VCaP (cell line): ENCODE measurements around the gene IGDCC3.
A peak's percentile ranks its signal among the peaks of the same experiment; 100 is the strongest.

ENCODE experiments used
- H3K27ac ChIP-seq: fragments of 450-650 bp; 2 replicates; pipeline ENCODE4 v1.5.1; 2017
- CTCF ChIP-seq: fragments of 450-650 bp; conservative IDR thresholded peaks from 2 replicates; pipeline ENCODE4 v1.5.1; 2017; ENCODE audit warnings: mild to moderate bottlenecking, moderate library complexity

Gene IGDCC3

DNA sequence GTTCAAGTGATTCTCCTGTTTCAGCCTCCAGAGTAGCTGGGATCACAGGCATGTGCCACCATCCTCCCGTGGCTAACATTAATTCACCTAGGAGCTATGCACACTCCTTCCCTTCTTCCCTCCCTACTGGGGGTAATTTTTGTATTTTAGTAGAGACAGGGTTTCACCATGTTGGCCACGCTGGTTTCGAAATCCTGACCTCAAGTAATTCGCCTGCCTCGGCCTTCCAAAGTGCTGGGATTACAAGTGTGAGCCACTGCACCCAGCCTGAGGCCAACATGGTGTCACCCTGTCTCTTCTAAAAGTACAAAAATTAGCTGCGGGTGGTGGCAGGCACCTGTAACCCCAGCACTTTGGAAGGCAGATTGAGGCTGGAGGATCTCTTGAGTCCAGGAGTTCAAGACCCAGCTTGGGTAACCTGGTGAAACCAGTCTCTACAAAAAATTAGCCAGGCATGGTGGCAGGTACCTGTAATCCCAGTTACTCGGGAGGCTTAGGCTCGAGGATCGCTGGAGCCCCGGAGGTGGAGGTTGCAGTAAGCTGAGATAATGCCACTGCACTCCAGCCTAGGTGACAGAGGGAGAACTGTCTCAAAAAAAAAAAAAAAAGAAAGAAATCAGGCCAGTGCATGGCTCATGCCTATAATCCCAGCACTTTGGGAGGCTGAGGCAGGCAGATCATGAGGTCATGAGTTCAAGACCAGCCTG, 67.2 kb downstream of the IGDCC3 start:
- H3K27ac ChIP-seq = no peak overlapping the region

GRCh38 chr15:65309882-65310418, 67.9 kb downstream of the IGDCC3 start:
- no peak for TF ChIP-seq CTCF
- H3K27ac ChIP-seq = no peak overlapping the region

More for the DNA sequence above, 67.2 kb downstream of the IGDCC3 start:
- no peak for TF ChIP-seq CTCF

GRCh38 chr15:65307978-65308377, 69.8 kb downstream of the IGDCC3 start:
- no peak for TF ChIP-seq CTCF

DNA sequence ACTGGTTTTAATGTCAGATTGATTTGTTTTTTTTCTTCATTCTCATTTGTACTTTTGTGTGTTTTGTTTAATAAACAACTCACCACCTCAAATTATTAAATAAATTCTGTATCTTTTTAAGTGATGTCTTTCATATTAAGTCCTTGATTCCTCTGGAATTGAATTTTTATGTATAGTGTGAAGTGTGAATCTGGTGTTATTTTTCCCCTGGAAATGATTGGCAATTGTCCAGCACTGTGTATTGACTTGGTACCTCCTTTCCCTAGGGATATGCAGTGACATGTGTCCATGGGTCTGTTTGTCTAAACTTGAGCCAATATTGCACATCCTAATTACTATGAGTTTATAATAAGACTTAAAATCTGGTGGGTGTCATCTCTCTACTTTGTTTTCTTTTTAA, 71.3 kb downstream of the IGDCC3 start:
- no peak for TF ChIP-seq CTCF
- H3K27ac ChIP-seq = no peak overlapping the region; the same call in 1 of the 2 replicates

More at GRCh38 chr15:65307978-65308377, 69.8 kb downstream of the IGDCC3 start:
- no peak overlapping the region for H3K27ac ChIP-seq

- TF ChIP-seq CTCF = no peak
- peak overlapping the region; percentile 98 for H3K27ac ChIP-seq
Observed at GRCh38 chr15:65305776-65306175, 72.0 kb downstream of the IGDCC3 start.

DNA sequence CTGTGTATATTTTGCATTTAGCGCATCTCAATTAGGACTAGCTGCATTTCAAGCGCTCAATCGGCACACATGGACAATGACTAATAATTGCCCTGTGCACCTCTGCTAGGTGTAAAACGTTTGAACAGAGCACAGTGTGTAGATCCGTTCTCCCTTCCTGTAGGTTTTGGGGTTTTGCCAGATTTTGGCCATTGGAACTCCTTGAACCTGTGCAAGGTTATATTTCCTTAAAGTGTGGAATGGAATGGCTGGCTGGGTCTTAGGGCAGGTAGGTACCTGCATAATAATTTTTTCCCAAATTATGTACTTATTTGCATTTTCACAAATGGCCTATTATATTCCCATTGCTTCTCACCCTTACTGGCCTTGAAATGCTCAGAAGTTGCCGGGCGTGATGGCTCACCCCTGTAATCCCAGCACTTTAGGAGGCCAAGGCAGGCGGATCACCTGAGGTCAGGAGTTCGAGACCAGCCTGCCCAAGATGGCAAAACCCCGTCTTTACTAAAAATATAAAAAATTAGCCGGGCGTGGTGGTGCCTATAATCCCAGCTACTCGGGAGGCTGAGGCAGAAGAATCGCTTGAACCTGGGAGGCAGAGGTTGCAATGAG, 72.5 kb downstream of the IGDCC3 start:
- peak overlapping the region; percentile 98 for H3K27ac ChIP-seq

More for the DNA sequence above, 72.5 kb downstream of the IGDCC3 start:
- TF ChIP-seq CTCF = no peak
